HL-60 (cell line): ENCODE results near the gene TRPV3.

Experiments
- POLR2AphosphoS5 ChIP-seq: IDR thresholded peaks from 2 replicates; pipeline ENCODE4 v1.6.1; 2012; ENCODE audit warnings: low read depth
- SPI1 ChIP-seq: IDR thresholded peaks from 2 replicates; pipeline ENCODE4 v1.6.1; 2012; ENCODE audit warnings: low read depth, mild to moderate bottlenecking, borderline replicate concordance
- TF ChIP-seq, protein P1 (sequence below): IDR thresholded peaks from one replicate; pipeline ENCODE4 v1.5.1; 2011; ENCODE audit warnings: low read length, control low read depth, inconsistent platforms; ENCODE audit not compliant: insufficient read depth

DNA sequence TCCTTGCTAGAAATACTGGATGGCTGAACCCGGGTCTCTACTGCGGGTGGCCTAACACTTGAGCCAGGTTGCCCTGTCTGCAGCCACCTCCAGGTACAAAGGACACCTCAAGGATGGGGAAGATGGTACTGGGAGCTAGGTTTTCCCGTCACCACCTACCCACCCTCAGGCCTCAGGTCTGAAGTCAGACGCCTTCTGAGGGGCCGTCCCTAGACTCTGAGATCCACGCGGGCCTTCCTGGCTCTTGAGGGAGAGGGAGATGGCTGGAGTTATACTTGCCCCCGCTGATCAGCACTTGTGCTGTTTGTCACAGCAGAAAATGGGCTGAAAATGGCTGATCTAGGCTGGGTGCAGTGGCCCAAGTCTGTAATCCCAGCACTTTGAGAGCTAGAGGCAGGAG, 10.6 kb downstream of the TRPV3 start:
- TF ChIP-seq, protein P1, sequence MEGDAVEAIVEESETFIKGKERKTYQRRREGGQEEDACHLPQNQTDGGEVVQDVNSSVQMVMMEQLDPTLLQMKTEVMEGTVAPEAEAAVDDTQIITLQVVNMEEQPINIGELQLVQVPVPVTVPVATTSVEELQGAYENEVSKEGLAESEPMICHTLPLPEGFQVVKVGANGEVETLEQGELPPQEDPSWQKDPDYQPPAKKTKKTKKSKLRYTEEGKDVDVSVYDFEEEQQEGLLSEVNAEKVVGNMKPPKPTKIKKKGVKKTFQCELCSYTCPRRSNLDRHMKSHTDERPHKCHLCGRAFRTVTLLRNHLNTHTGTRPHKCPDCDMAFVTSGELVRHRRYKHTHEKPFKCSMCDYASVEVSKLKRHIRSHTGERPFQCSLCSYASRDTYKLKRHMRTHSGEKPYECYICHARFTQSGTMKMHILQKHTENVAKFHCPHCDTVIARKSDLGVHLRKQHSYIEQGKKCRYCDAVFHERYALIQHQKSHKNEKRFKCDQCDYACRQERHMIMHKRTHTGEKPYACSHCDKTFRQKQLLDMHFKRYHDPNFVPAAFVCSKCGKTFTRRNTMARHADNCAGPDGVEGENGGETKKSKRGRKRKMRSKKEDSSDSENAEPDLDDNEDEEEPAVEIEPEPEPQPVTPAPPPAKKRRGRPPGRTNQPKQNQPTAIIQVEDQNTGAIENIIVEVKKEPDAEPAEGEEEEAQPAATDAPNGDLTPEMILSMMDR, result no peak
- TF ChIP-seq POLR2AphosphoS5 (no peak), SPI1 (no peak)
